GM18873 (cell line): ENCODE measurements around the gene SERP2.

ENCODE experiments used
- ATAC-seq: cut with Tn5 transposase; IDR thresholded peaks from one replicate; pipeline ENCODE4 v1.9.1; 2021; ENCODE audit warnings: mild to moderate bottlenecking, moderate library complexity, moderate number of reproducible peaks; ENCODE audit not compliant: unreplicated experiment, low FRiP score

The SERP2 gene

GRCh38 chr13:44385847-44386246 is 12.2 kb downstream of the SERP2 start:
- no peak for ATAC-seq

- ATAC-seq: no peak
These were observed 13.4 kb downstream of the SERP2 start for GRCh38 chr13:44386913-44387556.

- ATAC-seq: no peak
These were observed 14.9 kb downstream of the SERP2 start for GRCh38 chr13:44388427-44389059.

GRCh38 chr13:44389060-44389666 is 15.5 kb downstream of the SERP2 start:
- no peak for ATAC-seq

GRCh38 chr13:44389876-44390275 is 16.3 kb downstream of the SERP2 start:
- ATAC-seq: no peak

GRCh38 chr13:44393391-44393790 is 19.8 kb downstream of the SERP2 start:
- no peak for ATAC-seq

- no peak for ATAC-seq
These were observed 21.0 kb downstream of the SERP2 start for GRCh38 chr13:44394658-44395057.

- no peak for ATAC-seq
These were observed 22.5 kb downstream of the SERP2 start for GRCh38 chr13:44395976-44396694.

GRCh38 chr13:44396701-44397580 is 23.3 kb downstream of the SERP2 start:
- no peak for ATAC-seq

GRCh38 chr13:44397766-44398223 is 24.2 kb downstream of the SERP2 start:
- ATAC-seq: no peak

- no peak for ATAC-seq
These were observed 25.0 kb downstream of the SERP2 start for GRCh38 chr13:44398606-44399005.

GRCh38 chr13:44399074-44399473 is 25.4 kb downstream of the SERP2 start:
- no peak for ATAC-seq

GRCh38 chr13:44400736-44401135 is 27.1 kb downstream of the SERP2 start:
- ATAC-seq: no peak

- no peak for ATAC-seq
These were observed 28.0 kb downstream of the SERP2 start for GRCh38 chr13:44401577-44401976.

GRCh38 chr13:44402899-44403445 is 29.3 kb downstream of the SERP2 start:
- ATAC-seq: no peak

- ATAC-seq: no peak
These were observed 29.9 kb downstream of the SERP2 start for GRCh38 chr13:44403461-44404056.

GRCh38 chr13:44404261-44405132 is 30.9 kb downstream of the SERP2 start:
- no peak for ATAC-seq

GRCh38 chr13:44406617-44407016 is 33.0 kb downstream of the SERP2 start:
- ATAC-seq: no peak

- ATAC-seq: no peak
These were observed 33.8 kb downstream of the SERP2 start for GRCh38 chr13:44407379-44407778.
